BLaER1 (cell line): ENCODE results near the gene NR6A1.

Experiments used
- H3K27ac ChIP-seq: shearing (Covaris generic); formaldehyde crosslinking; 2 replicates; pipeline ENCODE4 v1.8.1; 2022
- H3K27me3 ChIP-seq: shearing (Covaris generic); formaldehyde crosslinking; 2 replicates; pipeline ENCODE4 v1.8.1; 2022
- H3K36me3 ChIP-seq: shearing (Covaris generic); formaldehyde crosslinking; 2 replicates; pipeline ENCODE4 v1.8.1; 2022
- H3K4me1 ChIP-seq: shearing (Covaris generic); formaldehyde crosslinking; 2 replicates; pipeline ENCODE4 v1.8.1; 2022
- H3K4me2 ChIP-seq: shearing (Covaris generic); formaldehyde crosslinking; 2 replicates; pipeline ENCODE4 v1.8.1; 2022
- H3K4me3 ChIP-seq: shearing (Covaris generic); formaldehyde crosslinking; 2 replicates; pipeline ENCODE4 v1.8.1; 2022
- H3K9ac ChIP-seq: shearing (Covaris generic); formaldehyde crosslinking; 2 replicates; pipeline ENCODE4 v1.8.1; 2022
- H3K9me3 ChIP-seq: shearing (Covaris generic); formaldehyde crosslinking; 2 replicates; pipeline ENCODE4 v1.8.1; 2022
- H4K20me1 ChIP-seq: shearing (Covaris generic); formaldehyde crosslinking; 2 replicates; pipeline ENCODE4 v1.8.1; 2022
- Cebpa-rat ChIP-seq: shearing (Covaris generic); IDR thresholded peaks from 2 replicates; pipeline ENCODE4 v1.8.1; 2022

The NR6A1 gene

DNA sequence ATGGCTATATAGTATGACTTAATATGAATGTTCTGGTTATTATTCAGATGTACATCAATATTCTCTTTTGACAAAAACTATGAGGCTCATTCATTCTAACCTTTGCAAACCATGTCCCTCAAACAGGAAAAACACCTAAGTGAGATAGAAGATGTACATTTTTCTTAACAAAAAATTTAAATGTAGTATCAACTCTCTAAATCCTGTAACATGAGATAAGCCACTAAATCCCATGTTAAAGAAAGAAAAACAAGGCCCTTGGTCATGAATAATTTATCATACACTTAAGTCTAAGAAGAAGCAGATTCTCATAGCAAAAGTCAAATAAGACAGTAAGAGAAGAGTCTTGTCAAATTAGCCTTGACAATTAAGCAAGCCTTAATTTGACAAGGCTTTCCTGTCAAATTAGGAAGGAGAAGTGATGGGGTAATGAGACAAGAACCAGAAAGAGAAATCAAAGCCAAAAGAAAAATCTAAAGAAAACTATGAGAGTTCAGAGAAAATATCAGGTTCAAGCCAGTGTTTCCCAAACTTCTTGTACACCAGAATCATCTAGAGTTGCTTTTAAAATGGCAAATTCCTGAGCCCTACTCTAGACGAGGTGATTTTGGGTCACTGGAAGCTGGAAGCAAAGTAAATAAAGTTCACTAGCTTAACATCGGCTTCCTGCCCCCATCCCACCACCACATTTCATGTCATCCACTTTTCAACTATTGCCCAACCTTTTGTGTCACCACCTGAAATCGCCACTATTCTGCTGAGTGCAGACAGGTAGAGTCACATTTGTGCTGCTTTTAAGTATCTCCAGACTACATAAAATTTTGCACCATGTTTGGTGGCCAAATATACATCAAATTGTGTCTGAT is 76.5 kb downstream of the NR6A1 start:
- Histone ChIP-seq H4K20me1 (peaks cover 90% of the 10 kb centered on the region), H3K27ac (no peak overlapping the region), H3K9ac (no peak overlapping the region), H3K27me3 (no peaks in the 10 kb centered on the region), H3K9me3 (no peaks in the 10 kb centered on the region), H3K4me2 (no peak overlapping the region), H3K36me3 (peaks cover 64% of the 10 kb centered on the region), H3K4me3 (no peak overlapping the region), H3K4me1 (peaks cover 16% of the 10 kb centered on the region)
- TF ChIP-seq Cebpa-rat: no peak

DNA sequence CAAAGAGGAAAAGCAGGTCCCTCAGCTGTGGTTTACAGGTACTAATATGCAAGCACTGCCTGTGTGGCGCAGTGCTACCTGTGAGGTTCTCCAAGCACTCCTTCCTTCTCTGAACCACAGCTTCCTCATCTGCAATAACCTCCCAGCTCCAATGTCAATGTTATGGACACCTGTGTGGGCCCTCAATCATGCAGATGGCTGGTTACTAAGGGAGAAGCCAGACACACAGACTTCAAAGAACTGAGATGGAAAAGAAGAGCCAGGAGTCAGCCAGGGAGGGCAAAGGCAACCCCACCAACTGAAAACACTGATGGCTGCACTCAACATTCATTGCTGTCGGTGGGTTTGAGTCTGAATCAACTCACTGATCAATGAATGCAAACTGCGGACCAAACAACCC is 77.7 kb downstream of the NR6A1 start:
- no peak overlapping the region for H3K4me3 ChIP-seq

DNA sequence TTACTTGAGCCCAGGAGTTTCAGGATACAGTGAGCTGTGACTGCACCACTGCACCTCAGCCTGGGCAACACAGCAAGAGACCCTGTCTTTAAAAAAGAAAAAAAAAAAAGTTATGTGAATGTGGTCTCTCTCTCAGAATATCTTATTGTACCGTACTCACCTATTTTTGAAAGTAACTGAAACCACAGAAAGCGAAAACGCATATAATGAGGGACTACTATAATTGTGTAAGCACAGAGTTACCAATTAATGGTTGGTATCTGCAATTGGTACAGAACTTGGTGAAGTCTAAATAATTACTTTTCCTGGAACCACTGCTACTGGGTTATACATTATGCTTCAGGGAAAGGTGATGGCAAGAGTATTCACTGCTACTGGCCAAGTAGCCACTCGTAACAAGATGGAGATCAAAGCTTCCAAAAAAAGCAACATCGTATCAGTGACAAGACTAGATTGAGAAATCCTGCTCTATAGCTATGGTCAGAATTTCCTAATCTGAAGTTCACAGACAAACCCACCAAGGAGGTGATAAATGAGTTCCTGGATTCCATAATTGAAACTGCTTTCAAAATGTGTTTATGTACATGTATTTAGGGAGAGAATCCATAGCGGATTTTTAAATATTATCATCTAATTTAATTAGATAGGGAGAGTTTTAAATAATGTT is 82.7 kb downstream of the NR6A1 start:
- no peaks in the 10 kb centered on the region for H3K27me3 ChIP-seq
- no peak overlapping the region for H3K4me2 ChIP-seq
- peaks cover 19% of the 10 kb centered on the region for H3K4me1 ChIP-seq
- no peak for TF ChIP-seq Cebpa-rat
- no peak overlapping the region for H3K27ac ChIP-seq
- no peak overlapping the region for H3K4me3 ChIP-seq
- no peaks in the 10 kb centered on the region for H3K9me3 ChIP-seq
- H3K9ac ChIP-seq: no peak overlapping the region
- peaks cover 75% of the 10 kb centered on the region for H3K36me3 ChIP-seq
- peaks cover 91% of the 10 kb centered on the region for H4K20me1 ChIP-seq

More for the DNA sequence above, 77.7 kb downstream of the NR6A1 start:
- H3K9me3 ChIP-seq: no peaks in the 10 kb centered on the region
- peaks cover 85% of the 10 kb centered on the region for H4K20me1 ChIP-seq
- no peak overlapping the region for H3K27ac ChIP-seq
- no peak for TF ChIP-seq Cebpa-rat
- peaks cover 16% of the 10 kb centered on the region for H3K4me1 ChIP-seq
- peaks cover 59% of the 10 kb centered on the region for H3K36me3 ChIP-seq
- no peak overlapping the region for H3K4me2 ChIP-seq
- no peaks in the 10 kb centered on the region for H3K27me3 ChIP-seq
- H3K9ac ChIP-seq: no peak overlapping the region

DNA sequence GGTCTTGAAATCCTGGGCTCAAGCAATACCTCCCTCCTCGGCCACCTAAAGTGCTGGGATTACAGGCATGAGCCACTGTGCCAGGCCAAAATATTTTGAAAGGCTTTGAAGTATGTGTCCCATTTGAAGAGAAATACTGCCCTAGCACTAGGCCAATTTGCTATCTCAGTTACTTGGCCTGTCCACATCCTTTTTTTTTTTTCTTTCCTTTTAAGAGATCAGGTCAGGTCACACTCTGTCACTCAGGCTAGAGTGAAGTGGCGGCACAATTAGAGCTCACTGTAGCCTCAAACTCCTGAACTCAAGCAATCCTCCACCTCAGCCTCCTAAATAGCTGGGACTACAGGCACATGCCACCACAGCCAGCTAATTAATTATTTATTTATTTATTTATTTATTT is 84.2 kb downstream of the NR6A1 start:
- Histone ChIP-seq H4K20me1 (peaks cover 89% of the 10 kb centered on the region), H3K9ac (no peak overlapping the region), H3K4me1 (peaks cover 19% of the 10 kb centered on the region), H3K27me3 (no peaks in the 10 kb centered on the region), H3K4me3 (no peak overlapping the region), H3K9me3 (no peaks in the 10 kb centered on the region), H3K27ac (no peak overlapping the region), H3K36me3 (peaks cover 73% of the 10 kb centered on the region), H3K4me2 (no peak overlapping the region)
- no peak for TF ChIP-seq Cebpa-rat

DNA sequence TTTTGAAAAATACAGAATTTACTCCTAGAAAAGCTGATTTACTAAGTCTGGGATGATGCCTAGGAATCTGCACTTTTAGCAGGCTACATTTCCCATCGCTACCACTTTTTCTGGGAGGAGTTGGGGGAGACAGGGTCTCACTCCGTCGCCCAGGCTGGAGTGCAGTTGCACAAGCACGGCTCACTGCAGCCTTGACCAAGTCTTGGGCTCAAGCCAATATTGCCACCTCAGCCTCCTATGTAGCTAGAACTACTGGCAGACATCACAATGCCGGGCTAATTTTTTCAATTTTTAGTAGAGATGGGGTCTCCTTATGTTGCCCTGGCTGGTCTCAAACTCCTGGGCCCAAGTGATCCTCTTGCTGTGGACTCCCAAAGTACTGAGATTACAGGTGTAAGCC is 85.9 kb downstream of the NR6A1 start:
- TF ChIP-seq Cebpa-rat: no peak

DNA sequence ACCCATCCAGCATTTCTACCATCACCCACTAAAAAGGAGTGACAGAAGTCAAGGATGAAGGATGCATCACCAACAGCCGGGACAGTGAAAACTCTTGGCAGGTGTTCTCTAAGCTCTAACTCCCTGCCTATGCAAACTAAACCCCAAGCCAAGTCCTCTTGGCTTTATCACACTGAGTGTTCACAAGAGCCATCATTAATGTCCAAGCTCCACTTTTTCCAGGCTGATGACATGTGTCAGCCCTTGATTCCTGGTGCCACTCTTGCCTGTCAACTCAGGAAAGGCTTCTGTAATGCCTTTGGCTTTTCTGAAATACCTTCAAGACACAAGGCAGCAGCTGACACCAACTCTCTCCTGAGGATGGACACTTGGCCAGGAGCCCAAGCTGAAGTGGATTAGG is 86.9 kb downstream of the NR6A1 start:
- Histone ChIP-seq H3K36me3 (peaks cover 73% of the 10 kb centered on the region), H3K9ac (no peak overlapping the region), H3K4me3 (no peak overlapping the region), H3K27me3 (no peaks in the 10 kb centered on the region), H3K4me1 (peaks cover 19% of the 10 kb centered on the region), H3K4me2 (no peak overlapping the region), H3K27ac (no peak overlapping the region), H4K20me1 (peaks cover 90% of the 10 kb centered on the region), H3K9me3 (no peaks in the 10 kb centered on the region)
- TF ChIP-seq Cebpa-rat: no peak

More for the DNA sequence above, 85.9 kb downstream of the NR6A1 start:
- H4K20me1 ChIP-seq: peaks cover 90% of the 10 kb centered on the region
- H3K9me3 ChIP-seq: no peaks in the 10 kb centered on the region
- H3K4me1 ChIP-seq: peaks cover 19% of the 10 kb centered on the region
- H3K4me2 ChIP-seq: no peak overlapping the region
- no peaks in the 10 kb centered on the region for H3K27me3 ChIP-seq
- no peak overlapping the region for H3K9ac ChIP-seq
- H3K27ac ChIP-seq: no peak overlapping the region
- H3K4me3 ChIP-seq: no peak overlapping the region
- peaks cover 82% of the 10 kb centered on the region for H3K36me3 ChIP-seq

DNA sequence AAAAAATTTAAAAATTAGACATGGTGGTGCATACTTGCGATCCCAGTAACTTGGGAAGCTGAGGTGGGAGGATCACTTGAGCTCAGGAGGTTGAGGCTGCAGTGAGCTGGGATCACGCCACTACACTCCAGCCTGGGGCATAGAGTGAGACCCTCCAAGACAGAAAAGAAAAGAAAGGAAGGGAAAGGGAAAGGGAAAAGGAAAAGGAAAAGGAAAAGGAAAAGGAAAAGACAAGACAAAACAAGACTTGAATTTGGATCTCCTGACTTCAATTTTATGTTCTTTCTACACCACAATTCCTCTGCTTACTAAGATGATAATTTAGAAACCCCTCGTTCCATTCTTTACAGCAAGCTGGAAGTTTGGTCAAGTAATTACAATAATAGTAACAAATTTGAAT is 88.1 kb downstream of the NR6A1 start:
- no peak for TF ChIP-seq Cebpa-rat
- Histone ChIP-seq H3K4me2 (no peak overlapping the region), H4K20me1 (peaks cover 93% of the 10 kb centered on the region), H3K4me1 (peaks cover 19% of the 10 kb centered on the region), H3K27ac (no peak overlapping the region), H3K9ac (no peak overlapping the region), H3K27me3 (no peaks in the 10 kb centered on the region), H3K9me3 (no peaks in the 10 kb centered on the region), H3K4me3 (no peak overlapping the region), H3K36me3 (peaks cover 72% of the 10 kb centered on the region)

DNA sequence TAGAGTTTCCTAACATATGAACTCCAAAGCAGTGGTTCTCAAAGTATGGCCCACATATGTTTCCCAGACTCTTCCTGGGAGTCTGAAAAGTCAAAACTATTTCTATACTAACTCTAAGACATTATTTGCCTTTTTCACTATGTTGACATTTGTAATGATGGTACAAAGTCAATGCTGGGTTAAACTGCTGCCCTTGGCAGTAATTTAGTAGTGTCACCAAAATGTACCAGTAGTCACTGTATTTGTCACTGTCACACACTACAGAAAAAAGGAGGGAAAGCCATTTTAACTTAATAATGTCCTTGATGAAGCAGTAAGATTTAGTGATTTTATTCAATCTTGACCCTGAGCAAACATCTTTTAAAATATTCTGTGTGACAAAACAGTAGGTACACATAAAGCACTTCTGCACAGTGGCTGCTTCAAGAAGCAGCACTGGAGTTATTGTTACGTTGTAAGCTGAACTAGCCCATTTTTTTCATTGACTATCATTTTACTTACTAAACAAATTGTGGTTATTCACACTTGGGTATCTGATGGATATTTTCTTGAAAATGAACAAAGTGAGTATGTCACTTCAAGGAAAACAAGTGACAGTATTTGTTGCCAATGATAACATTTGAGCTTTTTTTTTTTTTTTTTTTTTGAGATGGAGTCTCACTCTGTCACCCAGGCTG is 90.3 kb downstream of the NR6A1 start:
- TF ChIP-seq Cebpa-rat: no peak
- H3K4me1 ChIP-seq: peaks cover 11% of the 10 kb centered on the region; the same call in 1 of the 2 replicates
- no peak overlapping the region for H3K9ac ChIP-seq
- H3K36me3 ChIP-seq: peaks cover 75% of the 10 kb centered on the region
- H3K9me3 ChIP-seq: no peaks in the 10 kb centered on the region
- no peaks in the 10 kb centered on the region for H3K27me3 ChIP-seq
- no peak overlapping the region for H3K4me3 ChIP-seq
- H3K27ac ChIP-seq: no peak overlapping the region
- no peak overlapping the region for H3K4me2 ChIP-seq
- H4K20me1 ChIP-seq: peaks cover 93% of the 10 kb centered on the region

DNA sequence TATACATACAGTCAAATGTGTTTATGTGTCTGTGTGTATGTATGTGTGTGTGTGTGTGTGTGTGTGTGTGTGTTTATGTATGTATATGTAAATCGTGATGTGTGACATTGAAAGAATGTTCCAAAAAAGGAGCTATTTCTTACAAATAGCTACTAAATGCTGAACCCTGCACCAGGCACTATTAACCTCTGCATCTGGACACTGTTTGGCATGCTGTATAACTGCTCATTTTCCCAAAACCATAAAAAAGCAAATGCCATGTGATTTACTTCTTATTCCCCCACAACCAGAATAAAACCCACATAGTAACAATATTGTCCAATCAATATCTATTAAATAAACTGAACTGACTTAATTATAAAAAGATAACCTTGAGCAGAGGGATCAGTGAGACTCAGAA is 91.1 kb downstream of the NR6A1 start:
- TF ChIP-seq Cebpa-rat: no peak
- Histone ChIP-seq H3K4me2 (no peak overlapping the region), H3K4me3 (no peak overlapping the region), H3K27ac (no peak overlapping the region), H3K36me3 (peaks cover 78% of the 10 kb centered on the region), H3K9me3 (no peaks in the 10 kb centered on the region), H3K4me1 (peaks cover 4% of the 10 kb centered on the region; the same call in 1 of the 2 replicates), H3K27me3 (no peaks in the 10 kb centered on the region), H3K9ac (no peak overlapping the region), H4K20me1 (peaks cover 95% of the 10 kb centered on the region)

DNA sequence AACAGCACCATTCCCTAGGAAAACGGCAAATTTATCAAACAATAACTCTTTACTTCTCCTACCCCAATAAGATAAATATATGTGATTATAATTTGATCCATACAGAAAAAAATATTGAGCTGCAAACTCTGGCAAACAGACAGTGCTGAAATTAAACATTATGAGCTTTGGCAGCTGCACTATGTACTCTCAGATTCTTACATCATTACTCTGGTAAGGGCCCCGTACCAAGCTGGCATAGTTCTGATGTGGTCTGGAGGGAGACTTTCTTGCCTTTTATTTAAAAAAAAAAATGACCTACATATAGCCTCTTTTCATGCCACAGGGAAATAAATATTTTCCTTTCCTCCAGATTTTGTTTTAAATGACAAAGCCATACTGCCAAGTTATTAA is 95.0 kb downstream of the NR6A1 start:
- Histone ChIP-seq H3K4me2 (no peak overlapping the region), H3K4me1 (peaks cover 14% of the 10 kb centered on the region), H3K27me3 (no peaks in the 10 kb centered on the region), H3K9me3 (peaks cover 15% of the 10 kb centered on the region; the same call in 1 of the 2 replicates), H4K20me1 (peaks cover 95% of the 10 kb centered on the region), H3K27ac (no peak overlapping the region), H3K9ac (no peak overlapping the region), H3K4me3 (no peak overlapping the region), H3K36me3 (peaks cover 81% of the 10 kb centered on the region)
- TF ChIP-seq Cebpa-rat: no peak
